Mesothelial cell of epicardium (in vitro differentiated cells): ENCODE results near the gene RALGAPA2. TPM values are rescaled to one million over a fixed set of nuclear protein-coding genes. Genes with fewer than 3 reads are reported as not detected.

ENCODE experiments used
- DNase-seq, 2 experiments: peaks; one replicate each; pipeline ENCODE4 v3.0.0; 2021; ENCODE audit warnings: low spot score in 2 of 2; ENCODE audit not compliant: unreplicated experiment in 2 of 2
- H3K27ac Mint-ChIP-seq: 2 replicates; pipeline ENCODE4 v1.8.0; 2021; ENCODE audit warnings: mixed read lengths
- H3K27me3 Mint-ChIP-seq: 2 replicates; pipeline ENCODE4 v1.8.0; 2021; ENCODE audit warnings: low read depth, mixed read lengths
- H3K36me3 Mint-ChIP-seq: 2 replicates; pipeline ENCODE4 v1.8.0; 2021; ENCODE audit warnings: mixed read lengths
- H3K4me1 Mint-ChIP-seq: 2 replicates; pipeline ENCODE4 v1.8.0; 2021; ENCODE audit warnings: mixed read lengths
- H3K4me3 Mint-ChIP-seq: 2 replicates; pipeline ENCODE4 v1.8.0; 2021; ENCODE audit warnings: mild to moderate bottlenecking, moderate library complexity, mixed read lengths
- H3K9me3 Mint-ChIP-seq: 2 replicates; pipeline ENCODE4 v1.8.0; 2021; ENCODE audit warnings: mixed read lengths
- CTCF ChIP-seq: fragments of 200-600 bp; sonication (generic); IDR thresholded peaks from one replicate; pipeline ENCODE4 v1.5.0; 2021; ENCODE audit warnings: antibody characterized with exemption; ENCODE audit not compliant: unreplicated experiment
- total RNA-seq: library from RNA; stranded (reverse); gene quantifications from 3 replicates; pipeline ENCODE4 v1.2.1, GENCODE V29; 2021

RALGAPA2 gene
- total RNA-seq, 1 donor from 2014 or later, result 27.5 TPM

GRCh38 chr20:20404633-20405032 is 307.8 kb downstream of the RALGAPA2 start:
- Mint-ChIP-seq H3K27me3 (no peaks in the 10 kb centered on the region), H3K36me3 (no peaks in the 10 kb centered on the region), H3K27ac (no peak overlapping the region), H3K9me3 (no peaks in the 10 kb centered on the region), H3K4me3 (no peak overlapping the region), H3K4me1 (no peaks in the 10 kb centered on the region)
- no peak for DNase-seq
- TF ChIP-seq CTCF, result no peak

- Mint-ChIP-seq H3K36me3 (no peaks in the 10 kb centered on the region), H3K4me3 (no peak overlapping the region)
These were observed 310.5 kb downstream of the RALGAPA2 start for GRCh38 chr20:20401991-20402390.

GRCh38 chr20:20399531-20400500 is 312.6 kb downstream of the RALGAPA2 start:
- no peaks in the 10 kb centered on the region for H3K9me3 Mint-ChIP-seq
- no peaks in the 10 kb centered on the region for H3K4me1 Mint-ChIP-seq
- H3K27me3 Mint-ChIP-seq, result no peaks in the 10 kb centered on the region
- TF ChIP-seq CTCF, result no peak
- H3K27ac Mint-ChIP-seq, result no peak overlapping the region
- no peaks in the 10 kb centered on the region for H3K36me3 Mint-ChIP-seq
- no peak for DNase-seq
- H3K4me3 Mint-ChIP-seq, result no peak overlapping the region

More at GRCh38 chr20:20401991-20402390, 310.5 kb downstream of the RALGAPA2 start:
- DNase-seq, result no peak
- TF ChIP-seq CTCF, result no peak
- H3K27me3 Mint-ChIP-seq, result no peaks in the 10 kb centered on the region
- no peaks in the 10 kb centered on the region for H3K9me3 Mint-ChIP-seq
- H3K4me1 Mint-ChIP-seq, result no peaks in the 10 kb centered on the region
- no peak overlapping the region for H3K27ac Mint-ChIP-seq

DNA sequence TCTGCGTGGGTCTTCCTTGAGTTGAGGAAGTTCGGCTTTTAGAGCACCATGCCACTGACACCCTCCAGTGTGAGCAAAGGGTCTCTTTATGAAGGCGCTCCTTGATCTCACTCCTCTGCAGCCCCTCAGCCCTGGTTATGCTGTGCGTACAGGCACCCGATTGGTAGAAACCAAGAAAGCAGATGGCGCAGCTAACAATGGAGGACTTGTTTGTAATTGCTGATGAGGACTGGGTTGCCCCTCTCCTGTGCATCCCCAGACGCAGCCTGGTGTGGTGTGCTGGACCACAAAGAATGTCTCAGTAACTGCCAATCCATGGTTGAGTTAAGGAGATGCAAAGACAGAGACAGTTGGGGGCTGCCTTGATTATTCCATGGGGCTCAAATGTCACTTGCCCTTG is 314.3 kb downstream of the RALGAPA2 start:
- no peak for TF ChIP-seq CTCF
- Mint-ChIP-seq H3K4me3 (no peak overlapping the region), H3K27ac (no peak overlapping the region), H3K36me3 (peaks cover under 1% of the 10 kb centered on the region), H3K27me3 (no peaks in the 10 kb centered on the region), H3K4me1 (no peaks in the 10 kb centered on the region), H3K9me3 (no peaks in the 10 kb centered on the region)
- no peak for DNase-seq

- peaks cover 4% of the 10 kb centered on the region for H3K36me3 Mint-ChIP-seq
- no peaks in the 10 kb centered on the region for H3K9me3 Mint-ChIP-seq
- H3K4me3 Mint-ChIP-seq, result no peak overlapping the region
- H3K4me1 Mint-ChIP-seq, result no peaks in the 10 kb centered on the region
- H3K27me3 Mint-ChIP-seq, result no peaks in the 10 kb centered on the region
- no peak for TF ChIP-seq CTCF
- H3K27ac Mint-ChIP-seq, result no peak overlapping the region
- DNase-seq, result no peak
These were observed 315.6 kb downstream of the RALGAPA2 start for GRCh38 chr20:20396794-20397193.
